Subcutaneous preadipocyte (primary cell): ENCODE results near the gene HNRNPK. TPM values are rescaled to one million over a fixed set of nuclear protein-coding genes. Genes with fewer than 3 reads are reported as not detected.

Experiments
- small RNA-seq: library from RNA; depleted of rRNA; stranded (forward); fragments of <200 nt; gene quantifications from one replicate; pipeline ENCODE3, GENCODE V24; 2012
- total RNA-seq: library from RNA; depleted of rRNA; stranded (reverse); fragments of >200 nt; gene quantifications from 2 replicates; pipeline ENCODE4 v1.2.3, GENCODE V29; 2012

Gene HNRNPK
- 468 and 539 TPM in 2 replicates for total RNA-seq

DNA sequence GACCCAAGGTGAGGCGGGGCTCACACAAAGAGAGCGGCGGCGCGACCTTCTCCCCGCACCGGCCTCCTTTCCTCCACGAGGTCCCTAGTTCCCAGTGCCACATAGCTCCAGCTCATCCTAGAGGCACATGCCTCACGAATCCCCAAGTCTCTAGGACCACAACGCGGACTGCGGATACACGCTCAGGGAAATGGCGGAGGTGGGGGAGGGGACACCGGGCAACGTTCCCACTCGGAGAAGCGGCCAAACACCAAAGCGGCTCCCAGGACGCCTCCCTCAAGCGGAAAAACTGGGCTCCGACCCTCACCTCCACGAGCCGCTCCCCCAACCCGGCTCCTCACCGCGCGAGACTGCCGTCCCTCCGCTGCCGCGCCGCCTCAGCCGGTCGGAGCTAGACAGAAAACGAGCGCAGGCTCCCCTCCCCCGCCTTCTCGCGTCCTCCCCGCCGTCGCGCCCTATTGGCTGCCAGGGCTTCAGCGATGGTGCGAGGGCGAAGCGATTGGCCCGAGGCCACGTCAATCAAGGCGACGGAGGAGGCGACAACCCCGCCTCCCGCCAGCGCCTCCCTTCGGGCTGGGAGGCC is at the start of gene HNRNPK:
Gene HNRNPK, minus strand, starts transcription at position 404 of the 583 bp plus-strand sequence. CDS start 1,963 bp downstream, outside the sequence.

DNA sequence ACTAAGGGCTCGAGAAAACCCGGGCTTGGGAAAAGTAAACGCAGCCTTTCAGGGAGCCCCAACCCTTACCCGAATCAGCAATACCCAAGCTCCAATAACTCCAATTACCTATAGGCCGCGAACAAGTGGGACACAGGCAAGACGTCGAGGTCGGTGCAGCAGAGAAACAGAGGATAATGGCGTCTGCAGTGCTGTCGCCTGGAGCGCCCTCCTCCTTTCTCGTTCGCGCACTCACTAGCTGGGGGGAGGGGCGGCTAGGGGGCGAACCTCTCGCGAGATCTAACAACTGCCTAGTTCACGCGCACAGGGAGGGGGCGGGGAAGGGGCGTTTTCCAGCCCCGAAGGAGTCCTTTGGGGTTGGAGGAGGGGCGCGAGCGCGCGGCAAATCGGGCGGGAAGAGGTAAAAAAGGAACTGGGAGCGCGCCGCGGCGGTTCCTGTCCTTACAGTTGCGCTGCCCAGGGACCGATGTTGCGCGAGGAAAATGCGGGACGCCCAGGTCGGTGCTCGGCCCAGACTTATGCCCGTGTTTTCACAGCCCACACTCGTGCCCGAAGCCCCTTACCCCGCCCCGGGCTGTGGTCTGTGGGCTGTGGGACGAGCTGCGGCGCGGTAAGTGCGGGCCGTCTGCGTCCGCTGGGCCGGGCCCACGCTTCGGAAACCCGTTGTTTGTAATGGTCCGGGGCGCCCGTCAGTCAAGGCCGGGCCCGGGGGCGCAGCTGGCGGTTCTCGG is 545 bp upstream of the HNRNPK start, which contains the start of gene RMI1:
Gene RMI1, plus strand, starts transcription at position 411 of the 731 bp plus-strand sequence. CDS start 20,182 bp downstream, outside the sequence.

DNA sequence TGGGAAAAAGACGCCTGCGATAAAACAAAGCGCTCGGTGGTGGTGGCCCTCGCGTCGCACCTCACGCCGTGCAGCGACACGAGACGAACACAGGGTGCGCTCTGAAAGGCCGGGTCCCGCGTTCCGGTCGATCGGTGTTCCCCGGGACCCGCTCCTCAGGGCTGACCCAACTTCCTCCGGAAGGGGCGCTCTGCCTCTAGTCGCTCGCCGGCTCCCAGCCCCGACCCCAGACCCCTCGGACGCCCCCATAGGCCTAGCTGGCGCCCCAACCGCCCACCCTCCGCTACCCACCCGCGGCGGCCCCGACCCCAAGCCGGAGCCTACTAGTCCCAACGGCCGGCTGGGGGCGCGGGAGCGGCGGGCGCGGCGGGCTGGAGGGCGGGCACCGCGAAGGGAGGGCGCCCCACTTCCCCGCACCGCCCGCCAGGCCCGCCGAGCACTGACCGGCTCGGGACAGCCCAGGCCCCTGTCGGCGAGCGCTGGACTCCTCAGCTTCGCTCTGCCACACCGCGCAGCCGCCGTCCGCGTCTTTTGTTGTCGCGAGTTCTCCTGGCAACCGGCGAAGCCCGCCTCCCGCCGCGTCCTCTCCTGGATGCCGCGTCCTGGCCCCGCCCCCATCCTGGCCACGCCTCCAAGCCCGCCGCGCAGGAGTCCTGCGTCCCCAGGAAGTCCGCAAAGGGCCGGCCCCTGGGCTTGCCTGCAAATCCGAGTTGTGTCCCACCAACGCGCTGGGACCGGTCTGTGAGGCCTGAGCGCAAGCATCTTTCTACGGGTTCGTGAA is 58.9 kb downstream of the HNRNPK start, which contains the start of gene KIF27:
Gene KIF27, minus strand, starts transcription at position 506 of the 781 bp plus-strand sequence. CDS start 5,841 bp downstream, outside the sequence.

Small RNA genes lying within 50 kb of the gene (small RNA-seq; reads per million reads assigned to genes)
- gene RF00019: not detected

Other genes starting within 250 kb of the HNRNPK start
- 0.39 TPM in 1 of 2 replicates, not detected in the other for gene GKAP1, start 162.4 kb downstream of the HNRNPK start, total RNA-seq
- gene KIF27, start 58.8 kb downstream of the HNRNPK start, total RNA-seq: 2.2 and 3.1 TPM in 2 replicates
- 7.0 and 9.2 TPM in 2 replicates for gene RMI1, start 590 bp upstream of the HNRNPK start, total RNA-seq